T47D (cell line): ENCODE data around the gene SPRED2.

Experiments used
- DNase-seq, 2 experiments: peaks; one replicate each; pipeline versions ENCODE4 v3.0.0 to v3.0.0-alpha.2; 2011 to 2012; ENCODE audit warnings: low read depth in 1 of 2, low spot score in 1 of 2
- JUND ChIP-seq: IDR thresholded peaks from 2 replicates; pipeline ENCODE4 v1.6.1; 2012; ENCODE audit warnings: low read depth
- in situ Hi-C: cut with HindIII; loops from 2 replicates; pipeline ENCODE4 v1.10.0; 2016; ENCODE audit warnings: low sequenced_read_pairs, low pct_unique_long_range_greater_than_20kb

The SPRED2 gene

GRCh38 chr2:65373365-65373918 lies 59.0 kb downstream of the SPRED2 start:
- no peak for TF ChIP-seq JUND
- DNase-seq, result peak in 1 of 2 experiments; percentile 50

GRCh38 chr2:65372619-65373018 lies 59.8 kb downstream of the SPRED2 start:
- DNase-seq, result no peak
- in situ Hi-C loops, result no loop called here
- TF ChIP-seq JUND, result no peak

More at GRCh38 chr2:65373365-65373918, 59.0 kb downstream of the SPRED2 start:
- in situ Hi-C loops, result no loop called here

GRCh38 chr2:65371074-65371434 lies 61.3 kb downstream of the SPRED2 start:
- no peak for TF ChIP-seq JUND
- DNase-seq, result no peak
- in situ Hi-C loops, result no loop called here

GRCh38 chr2:65370387-65371073 lies 61.9 kb downstream of the SPRED2 start:
- DNase-seq, result no peak
- in situ Hi-C loops, result no loop called here
- TF ChIP-seq JUND, result no peak

- no peak for DNase-seq
- in situ Hi-C loops, result no loop called here
- no peak for TF ChIP-seq JUND
Observed at GRCh38 chr2:65369980-65370379, 62.4 kb downstream of the SPRED2 start.

- DNase-seq, result no peak
- no peak for TF ChIP-seq JUND
- in situ Hi-C loops, result no loop called here
Observed at GRCh38 chr2:65369574-65369973, 62.8 kb downstream of the SPRED2 start.

- TF ChIP-seq JUND, result no peak
- in situ Hi-C loops, result no loop called here
Observed at GRCh38 chr2:65368468-65368867, 63.9 kb downstream of the SPRED2 start.

GRCh38 chr2:65367524-65367923 lies 64.9 kb downstream of the SPRED2 start:
- peak in 1 of 2 experiments; percentile 83 for DNase-seq
- TF ChIP-seq JUND, result no peak
- in situ Hi-C loops, result no loop called here

More at GRCh38 chr2:65368468-65368867, 63.9 kb downstream of the SPRED2 start:
- no peak for DNase-seq

- peak; percentile 87; the same call in 1 of the 2 replicates for TF ChIP-seq JUND
- peak in 1 of 2 experiments; percentile 76 for DNase-seq
- in situ Hi-C loops, result no loop called here
Observed at GRCh38 chr2:65366595-65367125, 65.7 kb downstream of the SPRED2 start.

GRCh38 chr2:65364986-65365733 lies 67.2 kb downstream of the SPRED2 start:
- no peak for DNase-seq
- no peak for TF ChIP-seq JUND
- in situ Hi-C loops, result no loop called here

- TF ChIP-seq JUND, result no peak
Observed at GRCh38 chr2:65363879-65364666, 68.3 kb downstream of the SPRED2 start.

GRCh38 chr2:65361623-65362022 lies 70.8 kb downstream of the SPRED2 start:
- no peak for TF ChIP-seq JUND
- DNase-seq, result no peak
- in situ Hi-C loops, result no loop called here

More at GRCh38 chr2:65363879-65364666, 68.3 kb downstream of the SPRED2 start:
- DNase-seq, result no peak
- in situ Hi-C loops, result no loop called here
